Thyroid gland (tissue), 4 donors: Measurements from ENCODE around the gene SP140. TPM values are rescaled to one million over a fixed set of nuclear protein-coding genes. Genes with fewer than 3 reads are reported as not detected.

Experiments used
- DNase-seq, 2 donors: peaks; one replicate each; pipeline ENCODE4 v3.0.0-alpha.2; 2019
- H3K27ac ChIP-seq, 3 donors: fragments of 200-600 bp; sonication (generic); 1 replicate in 2 of 3; 2 replicates in 1 of 3; pipeline ENCODE4 v1.5.1; 2016 to 2019; ENCODE audit warnings: mild to moderate bottlenecking in 1 of 3, moderate library complexity in 1 of 3
- H3K27me3 ChIP-seq: fragments of 200-600 bp; sonication (generic); one replicate; pipeline ENCODE4 v1.5.1; 2019
- H3K36me3 ChIP-seq, 2 donors: fragments of 200-600 bp; sonication (generic); one replicate each; pipeline ENCODE4 v1.5.1; 2016 to 2019
- H3K4me1 ChIP-seq, 2 donors: fragments of 200-600 bp; sonication (generic); one replicate each; pipeline ENCODE4 v1.5.1; 2017 to 2019
- H3K4me3 ChIP-seq, 3 donors: fragments of 200-600 bp; sonication (generic); replicated peaks in 1 of 3; 1 replicate in 2 of 3; 2 replicates in 1 of 3; pipeline ENCODE4 v1.5.1; 2016; ENCODE audit warnings: mild to moderate bottlenecking in 1 of 3
- H3K9me3 ChIP-seq: fragments of 200-600 bp; sonication (generic); one replicate; pipeline ENCODE4 v1.5.1; 2017
- CTCF ChIP-seq, 6 experiments: fragments of 200-600 bp in 3 of 6; fragments of 450-650 bp in 3 of 6; sonication (generic) in 3 of 6; IDR thresholded peaks; one replicate each; pipeline ENCODE4 v1.5.1; 2016 to 2019; ENCODE audit warnings: antibody characterized with exemption in 6 of 6, mild to moderate bottlenecking in 2 of 6, inconsistent platforms in 1 of 6, moderate library complexity in 1 of 6
- POLR2A ChIP-seq, 2 donors: fragments of 450-650 bp; IDR thresholded peaks; one replicate each; pipeline ENCODE4 v1.6.1; 2017; ENCODE audit warnings: antibody characterized with exemption in 2 of 2, mild to moderate bottlenecking in 2 of 2, moderate library complexity in 1 of 2
- WGBS, 2 donors: methylation state at CpG; one replicate each; pipeline ENCODE4 v1.1.5; 2017; 5-methylcytosine and 5-hydroxymethylcytosine counted together
- intact Hi-C: fragments of 100-400 bp; cut with DNase I; formaldehyde crosslinking; loops from one replicate; pipeline ENCODE4 v1.15.1; 2023
- total RNA-seq, 4 donors: library from RNA; depleted of rRNA; stranded (reverse); fragments of >200 nt; gene quantifications; one replicate each; pipeline ENCODE4 v1.2.3, GENCODE V29; 2016

Gene SP140
- total RNA-seq, 4 donors from 2014 or later = 0.58 to 1.2 (median 0.95) TPM

- no peak overlapping the region for H3K4me3 ChIP-seq
- H3K9me3 ChIP-seq = no peaks in the 10 kb centered on the region
- TF ChIP-seq CTCF (IDR thresholded peaks at IDR 0.05) (no peak), POLR2A (IDR thresholded peaks at IDR 0.05) (no peak)
- no peak for DNase-seq
- intact Hi-C loops = no loop called here
- 87 to 89% methylated on average over 1 of the region's 1 CpG for WGBS, 2 donors
- no peaks in the 10 kb centered on the region for H3K4me1 ChIP-seq
- no peak overlapping the region for H3K27ac ChIP-seq
- H3K27me3 ChIP-seq = no peaks in the 10 kb centered on the region
- H3K36me3 ChIP-seq = no peaks in the 10 kb centered on the region
Measured at GRCh38 chr2:230346921-230347533, 121.5 kb downstream of the SP140 start.

GRCh38 chr2:230347659-230348305, 122.2 kb downstream of the SP140 start:
- DNase-seq = no peak
- Histone ChIP-seq H3K27ac (no peak overlapping the region), H3K4me1 (no peaks in the 10 kb centered on the region), H3K27me3 (no peaks in the 10 kb centered on the region), H3K9me3 (no peaks in the 10 kb centered on the region), H3K36me3 (no peaks in the 10 kb centered on the region), H3K4me3 (no peak overlapping the region)
- WGBS, 2 donors = 87 to 93% methylated on average over 4 to 6 of the region's 6 CpGs
- no peak for TF ChIP-seq CTCF (IDR thresholded peaks at IDR 0.05)
- no peak for TF ChIP-seq POLR2A (IDR thresholded peaks at IDR 0.05)
- intact Hi-C loops = no loop called here

GRCh38 chr2:230348787-230349186, 123.3 kb downstream of the SP140 start:
- Histone ChIP-seq H3K27me3 (no peaks in the 10 kb centered on the region), H3K27ac (no peak overlapping the region), H3K36me3 (no peaks in the 10 kb centered on the region), H3K9me3 (no peaks in the 10 kb centered on the region), H3K4me1 (no peaks in the 10 kb centered on the region), H3K4me3 (no peak overlapping the region)
- no peak for TF ChIP-seq CTCF (IDR thresholded peaks at IDR 0.05)
- TF ChIP-seq POLR2A (IDR thresholded peaks at IDR 0.05) = no peak
- DNase-seq = no peak
- intact Hi-C loops = no loop called here

- intact Hi-C loops = no loop called here
- 83 to 89% methylated on average over 2 of the region's 2 CpGs for WGBS, 2 donors
- Histone ChIP-seq H3K36me3 (peaks cover 5 to 13% of the 10 kb centered on the region in 2 donors), H3K27ac (no peak overlapping the region), H3K9me3 (no peaks in the 10 kb centered on the region), H3K27me3 (no peaks in the 10 kb centered on the region), H3K4me3 (no peak overlapping the region), H3K4me1 (no peaks in the 10 kb centered on the region)
- no peak for DNase-seq
- TF ChIP-seq POLR2A (IDR thresholded peaks at IDR 0.05) (no peak), CTCF (IDR thresholded peaks at IDR 0.05) (no peak)
Measured at GRCh38 chr2:230356084-230356483, 130.5 kb downstream of the SP140 start.

- no peak for DNase-seq
- 100% methylated on average over 1 of the region's 1 CpG for WGBS, 2 donors
- H3K27ac ChIP-seq = no peak overlapping the region
- H3K9me3 ChIP-seq = no peaks in the 10 kb centered on the region
- TF ChIP-seq POLR2A (IDR thresholded peaks at IDR 0.05) = no peak
- no peak for TF ChIP-seq CTCF (IDR thresholded peaks at IDR 0.05)
- H3K36me3 ChIP-seq = peaks cover 5 to 16% of the 10 kb centered on the region in 2 donors
- intact Hi-C loops = no loop called here
- no peaks in the 10 kb centered on the region for H3K4me1 ChIP-seq
- no peak overlapping the region for H3K4me3 ChIP-seq
- H3K27me3 ChIP-seq = no peaks in the 10 kb centered on the region
Measured at GRCh38 chr2:230358305-230358704, 132.8 kb downstream of the SP140 start.
